Measurements from ENCODE around the gene NBDY.

Gene NBDY

DNA sequence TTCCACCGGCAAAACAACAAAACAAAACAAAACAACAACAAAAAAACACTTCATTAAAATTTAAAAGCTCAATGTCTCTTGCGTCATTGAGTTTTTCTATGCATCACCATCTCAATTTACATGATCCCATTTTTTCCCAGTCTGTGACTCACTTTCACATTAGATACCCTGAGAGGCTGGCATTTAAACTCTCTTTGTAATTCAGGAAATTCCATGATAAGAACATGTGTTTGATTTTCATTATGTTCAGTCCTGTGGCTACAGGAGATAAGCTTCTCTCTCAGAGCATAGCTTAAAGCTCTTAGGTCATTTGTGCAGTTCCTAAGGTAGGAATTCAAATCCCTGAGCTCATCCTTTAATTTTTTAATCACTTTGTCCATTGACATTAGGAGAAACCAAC is 104.6 kb downstream of the NBDY start:
- no peak overlapping the region for H3K27ac ChIP-seq
- TF ChIP-seq, protein P1, sequence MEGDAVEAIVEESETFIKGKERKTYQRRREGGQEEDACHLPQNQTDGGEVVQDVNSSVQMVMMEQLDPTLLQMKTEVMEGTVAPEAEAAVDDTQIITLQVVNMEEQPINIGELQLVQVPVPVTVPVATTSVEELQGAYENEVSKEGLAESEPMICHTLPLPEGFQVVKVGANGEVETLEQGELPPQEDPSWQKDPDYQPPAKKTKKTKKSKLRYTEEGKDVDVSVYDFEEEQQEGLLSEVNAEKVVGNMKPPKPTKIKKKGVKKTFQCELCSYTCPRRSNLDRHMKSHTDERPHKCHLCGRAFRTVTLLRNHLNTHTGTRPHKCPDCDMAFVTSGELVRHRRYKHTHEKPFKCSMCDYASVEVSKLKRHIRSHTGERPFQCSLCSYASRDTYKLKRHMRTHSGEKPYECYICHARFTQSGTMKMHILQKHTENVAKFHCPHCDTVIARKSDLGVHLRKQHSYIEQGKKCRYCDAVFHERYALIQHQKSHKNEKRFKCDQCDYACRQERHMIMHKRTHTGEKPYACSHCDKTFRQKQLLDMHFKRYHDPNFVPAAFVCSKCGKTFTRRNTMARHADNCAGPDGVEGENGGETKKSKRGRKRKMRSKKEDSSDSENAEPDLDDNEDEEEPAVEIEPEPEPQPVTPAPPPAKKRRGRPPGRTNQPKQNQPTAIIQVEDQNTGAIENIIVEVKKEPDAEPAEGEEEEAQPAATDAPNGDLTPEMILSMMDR (conservative IDR thresholded peaks at IDR 0.05), result no peak

DNA sequence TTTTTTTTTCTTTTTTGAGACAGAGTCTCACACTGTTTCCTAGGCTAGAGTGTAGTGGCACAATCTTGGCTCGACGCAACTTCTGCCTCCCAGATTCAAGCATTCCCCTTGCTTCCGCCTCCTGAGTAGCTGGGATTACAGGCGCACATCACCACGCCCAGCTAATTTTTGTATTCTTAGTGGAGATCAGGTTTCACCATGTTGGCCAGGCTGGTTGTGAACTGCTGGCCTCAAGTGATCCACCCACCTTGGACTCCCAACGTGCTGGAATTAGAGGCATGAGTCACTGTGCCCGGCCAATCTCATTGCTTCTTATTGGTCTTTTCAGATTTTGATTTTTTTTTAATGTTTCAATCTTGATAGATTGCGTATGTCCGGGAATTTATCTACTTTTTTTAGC is 124.4 kb downstream of the NBDY start:
- no peak overlapping the region for H3K27ac ChIP-seq
- TF ChIP-seq, protein P1 (conservative IDR thresholded peaks at IDR 0.05), result no peak

DNA sequence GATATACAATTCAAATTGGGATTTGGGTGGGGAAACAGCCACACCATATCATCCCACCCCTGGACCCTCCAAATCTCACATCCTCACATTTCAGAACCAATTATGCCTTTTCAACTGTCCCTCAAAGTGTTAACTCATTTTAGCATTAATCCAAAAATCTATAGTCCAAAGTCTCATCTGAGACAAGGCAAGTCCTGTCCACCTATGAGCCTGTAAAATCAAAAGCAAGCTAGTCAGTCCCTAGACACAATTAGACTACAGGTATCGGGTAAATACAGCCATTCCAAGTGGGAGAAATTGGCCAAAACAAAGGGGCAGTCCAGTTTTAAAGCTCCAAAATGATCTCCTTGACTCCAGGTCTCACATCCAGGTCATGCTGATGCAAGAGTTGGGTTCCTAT is 128.0 kb downstream of the NBDY start:
- TF ChIP-seq, protein P1 (conservative IDR thresholded peaks at IDR 0.05), result no peak
- no peak overlapping the region for H3K27ac ChIP-seq

DNA sequence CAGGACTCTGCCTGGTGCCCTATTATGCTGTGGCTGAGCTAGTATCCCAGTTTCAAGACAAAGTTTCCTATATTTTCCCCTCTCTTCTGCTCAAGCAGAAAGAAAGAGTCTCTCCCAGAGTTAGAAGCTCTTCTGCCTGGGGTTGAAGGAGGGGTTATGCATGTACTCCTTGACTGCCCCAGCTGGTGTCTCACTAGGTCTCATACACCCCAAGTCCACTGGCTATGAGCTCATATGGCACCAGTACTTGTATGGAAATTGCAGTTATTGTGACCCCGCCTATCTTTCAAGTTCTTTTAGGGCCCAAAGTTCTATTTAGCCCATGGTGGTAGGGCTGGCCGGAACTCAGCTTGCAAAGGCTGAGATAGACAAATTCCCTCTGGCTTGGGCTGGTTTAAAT is 131.8 kb downstream of the NBDY start:
- TF ChIP-seq, protein P1 (conservative IDR thresholded peaks at IDR 0.05), result no peak
- H3K27ac ChIP-seq, result no peak overlapping the region
